ENCODE results near the gene SAMD4A.

Gene SAMD4A

GRCh38 chr14:54836231-54836630 is 269.3 kb downstream of the SAMD4A start:
- TF ChIP-seq, protein P1, sequence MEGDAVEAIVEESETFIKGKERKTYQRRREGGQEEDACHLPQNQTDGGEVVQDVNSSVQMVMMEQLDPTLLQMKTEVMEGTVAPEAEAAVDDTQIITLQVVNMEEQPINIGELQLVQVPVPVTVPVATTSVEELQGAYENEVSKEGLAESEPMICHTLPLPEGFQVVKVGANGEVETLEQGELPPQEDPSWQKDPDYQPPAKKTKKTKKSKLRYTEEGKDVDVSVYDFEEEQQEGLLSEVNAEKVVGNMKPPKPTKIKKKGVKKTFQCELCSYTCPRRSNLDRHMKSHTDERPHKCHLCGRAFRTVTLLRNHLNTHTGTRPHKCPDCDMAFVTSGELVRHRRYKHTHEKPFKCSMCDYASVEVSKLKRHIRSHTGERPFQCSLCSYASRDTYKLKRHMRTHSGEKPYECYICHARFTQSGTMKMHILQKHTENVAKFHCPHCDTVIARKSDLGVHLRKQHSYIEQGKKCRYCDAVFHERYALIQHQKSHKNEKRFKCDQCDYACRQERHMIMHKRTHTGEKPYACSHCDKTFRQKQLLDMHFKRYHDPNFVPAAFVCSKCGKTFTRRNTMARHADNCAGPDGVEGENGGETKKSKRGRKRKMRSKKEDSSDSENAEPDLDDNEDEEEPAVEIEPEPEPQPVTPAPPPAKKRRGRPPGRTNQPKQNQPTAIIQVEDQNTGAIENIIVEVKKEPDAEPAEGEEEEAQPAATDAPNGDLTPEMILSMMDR (IDR thresholded peaks at IDR 0.05; ENCODE audit: low read depth, low read length, missing control alignments) = no peak
- no peak overlapping the region for H3K4me3 ChIP-seq (ENCODE audit: low read depth, low read length)
- no peak for DNase-seq (ENCODE audit: low read depth)

- TF ChIP-seq, protein P1 (IDR thresholded peaks at IDR 0.05; ENCODE audit: low read depth, low read length, missing control alignments) = no peak
Measured at GRCh38 chr14:54837508-54838149, 270.7 kb downstream of the SAMD4A start.

GRCh38 chr14:54838931-54839512 is 272.1 kb downstream of the SAMD4A start:
- DNase-seq (ENCODE audit: low read depth) = no peak
- TF ChIP-seq, protein P1 (IDR thresholded peaks at IDR 0.05; ENCODE audit: low read depth, low read length, missing control alignments) = no peak
- H3K4me3 ChIP-seq (ENCODE audit: low read depth, low read length) = no peak overlapping the region

More at GRCh38 chr14:54837508-54838149, 270.7 kb downstream of the SAMD4A start:
- H3K4me3 ChIP-seq (ENCODE audit: low read depth, low read length) = no peak overlapping the region
- DNase-seq (ENCODE audit: low read depth) = no peak

DNA sequence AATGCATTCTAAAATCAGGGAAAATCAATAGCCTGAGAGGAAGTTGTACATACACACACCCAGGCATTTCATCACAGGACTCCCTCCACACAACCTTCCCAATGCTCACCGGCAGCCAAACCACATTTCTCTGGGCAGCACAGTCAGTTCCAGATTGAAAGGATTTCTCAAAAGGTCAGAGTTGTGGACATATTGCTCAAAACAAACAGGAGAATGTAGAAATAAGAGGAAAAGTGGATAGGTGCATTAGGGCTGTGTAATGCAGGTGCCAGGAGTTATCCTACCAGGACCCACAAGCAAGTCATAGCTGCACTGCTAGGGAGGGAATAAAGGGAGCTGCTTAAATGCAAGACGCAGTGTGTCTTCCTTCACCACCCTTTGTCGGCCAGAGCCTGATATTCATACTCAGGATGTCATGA is 272.8 kb downstream of the SAMD4A start:
- TF ChIP-seq, protein P1 (IDR thresholded peaks at IDR 0.05; ENCODE audit: low read depth, low read length, missing control alignments) = no peak
- H3K4me3 ChIP-seq (ENCODE audit: low read depth, low read length) = no peak overlapping the region
- no peak for DNase-seq (ENCODE audit: low read depth)

GRCh38 chr14:54840336-54840735 is 273.4 kb downstream of the SAMD4A start:
- TF ChIP-seq, protein P1 (IDR thresholded peaks at IDR 0.05; ENCODE audit: low read depth, low read length, missing control alignments) = no peak
- no peak overlapping the region for H3K4me3 ChIP-seq (ENCODE audit: low read depth, low read length)
- no peak for DNase-seq (ENCODE audit: low read depth)

GRCh38 chr14:54840798-54841197 is 273.9 kb downstream of the SAMD4A start:
- TF ChIP-seq, protein P1 (IDR thresholded peaks at IDR 0.05; ENCODE audit: low read depth, low read length, missing control alignments) = no peak
- no peak for DNase-seq (ENCODE audit: low read depth)
- no peak overlapping the region for H3K4me3 ChIP-seq (ENCODE audit: low read depth, low read length)
